GM12878 (cell line): ENCODE measurements around the gene ZDHHC14. TPM values are rescaled to one million over a fixed set of nuclear protein-coding genes. Genes with fewer than 3 reads are reported as not detected.

Source experiments
- ATAC-seq: fragments of 200-7000 bp; cut with Tn5 transposase; 3 replicates; pipeline ENCODE4 v1.9.1; 2020; ENCODE audit warnings: mild to moderate bottlenecking, moderate library complexity
- BruUV-seq: library from RNA; stranded (reverse); fragments of 400-500 nt; replicated peaks from 2 replicates; lab custom pipeline; 2021; lab: Mats Ljungman, UMichigan
- CTCF ChIA-PET: fragments of 300-600 bp; sonication (Branson Sonifier 250); formaldehyde crosslinking; extraction: SDS; loops from one replicate; lab custom pipeline; 2021; ENCODE audit warnings: inconsistent platforms; lab: Yijun Ruan, JAX
- POLR2A ChIA-PET: fragments of 350-600 bp; formaldehyde crosslinking; extraction: SDS; loops from one replicate; lab custom pipeline; 2021; ENCODE audit warnings: inconsistent platforms; lab: Charles Lee
- RAD21 ChIA-PET: fragments of 300-600 bp; sonication (Branson Sonifier 250); formaldehyde crosslinking; loops from one replicate; lab custom pipeline; 2023; ENCODE audit warnings: antibody characterized with exemption; ENCODE audit not compliant: unreplicated experiment; lab: Charles Lee
- SMC1A ChIA-PET: fragments of 300-600 bp; sonication (Branson Sonifier 250); formaldehyde crosslinking; loops from one replicate; lab custom pipeline; 2023; ENCODE audit not compliant: unreplicated experiment, uncharacterized antibody; lab: Charles Lee
- DNase-seq: peaks from one replicate; pipeline ENCODE4 v3.0.0-alpha.2; 2011; ENCODE audit warnings: low read depth, low spot score
- FAIRE-seq: peaks from 3 replicates; lab custom pipeline; 2011; peaks lifted over from hg19 to GRCh38; lab: Jason Lieb, UNC
- H2AFZ ChIP-seq: 2 replicates; pipeline ENCODE4 v1.6.0; 2011; ENCODE audit warnings: low read depth, low read length, control low read depth; ENCODE audit not compliant: control insufficient read depth
- H3K27ac ChIP-seq: 2 replicates; pipeline ENCODE4 v1.5.1; 2011; ENCODE audit warnings: control low read depth; ENCODE audit not compliant: control insufficient read depth, insufficient read depth
- H3K27me3 ChIP-seq, 2 experiments: replicated peaks in 1 of 2; 2 replicates each; pipeline versions ENCODE4 v1.6.0 to v1.6.1; 2011; ENCODE audit warnings: low read length in 1 of 2; ENCODE audit not compliant: control insufficient read depth in 2 of 2, insufficient read depth in 2 of 2
- H3K36me3 ChIP-seq, 2 experiments: 2 replicates each; pipeline ENCODE4 v1.5.1; 2011; ENCODE audit warnings: low read length in 1 of 2; ENCODE audit not compliant: control insufficient read depth in 2 of 2, insufficient read depth in 2 of 2
- H3K4me1 ChIP-seq: 2 replicates; pipeline ENCODE4 v1.6.1; 2011; ENCODE audit warnings: mild to moderate bottlenecking, low read length, moderate library complexity, mixed read lengths; ENCODE audit not compliant: control insufficient read depth, insufficient read depth
- H3K4me2 ChIP-seq: 2 replicates; pipeline ENCODE4 v1.6.0; 2011; ENCODE audit warnings: control low read depth; ENCODE audit not compliant: control insufficient read depth, insufficient read depth
- H3K4me3 ChIP-seq: fragments of 200-600 bp; sonication (generic); 2 replicates; pipeline ENCODE4 v1.5.1; 2016
- H3K79me2 ChIP-seq: 2 replicates; pipeline ENCODE4 v1.6.0; 2011; ENCODE audit warnings: low read length; ENCODE audit not compliant: control insufficient read depth, insufficient read depth
- H3K9ac ChIP-seq: 2 replicates; pipeline ENCODE4 v1.8.0; 2011; ENCODE audit warnings: low read length, control low read depth, mixed read lengths; ENCODE audit not compliant: control insufficient read depth, insufficient read depth
- H3K9me3 ChIP-seq: replicated peaks from 3 replicates; pipeline ENCODE4 v1.5.1; 2011; ENCODE audit warnings: mild to moderate bottlenecking, low read length; ENCODE audit not compliant: control insufficient read depth, insufficient read depth
- H4K20me1 ChIP-seq: 2 replicates; pipeline ENCODE4 v1.6.0; 2011; ENCODE audit not compliant: control insufficient read depth, insufficient read depth
- ATF7 ChIP-seq: fragments of 450-650 bp; IDR thresholded peaks from 2 replicates; pipeline ENCODE4 v1.6.1; 2016; ENCODE audit warnings: low read depth, mild to moderate bottlenecking
- CBFB ChIP-seq: IDR thresholded peaks from 2 replicates; pipeline ENCODE4 v1.6.1; 2016; ENCODE audit warnings: antibody characterized with exemption, low read depth
- CBX3 ChIP-seq: fragments of 200-600 bp; sonication (generic); IDR thresholded peaks from 2 replicates; pipeline ENCODE4 v1.6.1; 2016; ENCODE audit warnings: low read depth, borderline replicate concordance
- CEBPZ ChIP-seq: fragments of 150-350 bp; IDR thresholded peaks from 2 replicates; pipeline ENCODE4 v1.6.1; 2016; ENCODE audit warnings: low read depth, low read length
- E2F4 ChIP-seq: IDR thresholded peaks from 2 replicates; pipeline ENCODE4 v1.6.1; 2012; ENCODE audit warnings: low read depth, low read length, improper control_type of control experiment
- EED ChIP-seq: sonication (generic); IDR thresholded peaks from 2 replicates; pipeline ENCODE4 v1.6.1; 2016; ENCODE audit warnings: antibody characterized with exemption, low read depth
- GATAD2B ChIP-seq: fragments of 450-650 bp; conservative IDR thresholded peaks from 2 replicates; pipeline ENCODE4 v1.6.1; 2017; ENCODE audit warnings: low read depth, mild to moderate bottlenecking, moderate library complexity
- PKNOX1 ChIP-seq: fragments of 450-650 bp; IDR thresholded peaks from 2 replicates; pipeline ENCODE4 v1.6.1; 2016; ENCODE audit warnings: mild to moderate bottlenecking
- POLR2AphosphoS5 ChIP-seq: IDR thresholded peaks from 2 replicates; pipeline ENCODE4 v1.6.1; 2011; ENCODE audit warnings: mild to moderate bottlenecking, low read length, inconsistent platforms
- RAD21 ChIP-seq: IDR thresholded peaks from 2 replicates; pipeline ENCODE4 v1.6.1; 2011; ENCODE audit warnings: mild to moderate bottlenecking, low read depth, low read length, moderate library complexity; ENCODE audit not compliant: insufficient read depth
- SIX5 ChIP-seq: IDR thresholded peaks from 2 replicates; pipeline ENCODE4 v1.6.1; 2011; ENCODE audit warnings: mild to moderate bottlenecking, low read depth, low read length, moderate library complexity; ENCODE audit not compliant: severe bottlenecking
- SREBF1 ChIP-seq: IDR thresholded peaks from 2 replicates; pipeline ENCODE4 v1.6.1; 2012; ENCODE audit warnings: mild to moderate bottlenecking, low read length
- TBL1XR1 ChIP-seq: IDR thresholded peaks from 2 replicates; pipeline ENCODE4 v1.6.1; 2012; ENCODE audit warnings: low read depth, low read length, improper control_type of control experiment
- USF2 ChIP-seq: IDR thresholded peaks from 2 replicates; pipeline ENCODE4 v1.6.1; 2011; ENCODE audit warnings: low read depth, low read length, improper control_type of control experiment, borderline replicate concordance
- WRNIP1 ChIP-seq: IDR thresholded peaks from 2 replicates; pipeline ENCODE4 v1.6.1; 2011; ENCODE audit warnings: low read depth, low read length, improper control_type of control experiment, borderline replicate concordance
- ZNF24 ChIP-seq: fragments of 450-650 bp; IDR thresholded peaks from 2 replicates; pipeline ENCODE4 v1.6.1; 2017; ENCODE audit warnings: antibody characterized with exemption, mild to moderate bottlenecking
- WGBS: methylation state at CpG from one replicate; pipeline ENCODE4 v1.1.6; 2016; ENCODE audit warnings: low lambda C conversion rate; ENCODE audit not compliant: insufficient replicate concordance, insufficient coverage; ENCODE audit errors: missing lambda C conversion rate; 5-methylcytosine and 5-hydroxymethylcytosine counted together
- in situ Hi-C: fragments of 300-500 bp; cut with MboI; formaldehyde crosslinking; loops from 9 replicates; pipeline ENCODE4 v1.14.3; 2018; ENCODE audit warnings: mixed read lengths
- intact Hi-C: fragments of 100-400 bp; cut with micrococcal nuclease; formaldehyde crosslinking; loops from one replicate; pipeline ENCODE4 v1.14.2; 2022; ENCODE audit not compliant: unreplicated experiment
- polyA plus RNA-seq, 11 experiments: library from polyadenylated mRNA; depleted of rRNA in 4 of 11; unstranded in 6 of 11; stranded (reverse) in 5 of 11; fragments of >200 nt; fragmentation: Nextera tagmentation in 4 of 11; fragmentation: Illumina TruSeq in 1 of 11; extraction: Ambion mirVana in 4 of 11; extraction: Trizol in 1 of 11; gene quantifications; 1 replicate in 1 of 11; 2 replicates in 10 of 11; pipeline versions ENCODE4 v1.2.1 to v1.2.3, GENCODE V29; 2011 to 2016; ENCODE audit warnings: inconsistent platforms in 2 of 11, missing spikeins in 2 of 11, low read depth in 1 of 11
- total RNA-seq, 4 experiments: library from RNA; depleted of rRNA in 3 of 4; stranded (reverse); fragments of >200 nt in 3 of 4; fragmentation: Illumina TruSeq in 1 of 4; extraction: Trizol in 1 of 4; gene quantifications; 2 replicates each; pipeline versions ENCODE4 v1.2.1 to v1.2.3, GENCODE V29; 2013 to 2021

The ZDHHC14 gene
- total and polyA plus RNA-seq, 10 of the 15 experiments (the other 5 are each of a cell fraction or from before 2014, with no cell fraction given), result 0.15 to 16.0 (median 0.76) TPM; not detected in 1

- Histone ChIP-seq H2AFZ (no peak overlapping the region), H3K4me1 (no peaks in the 10 kb centered on the region), H3K9ac (no peak overlapping the region), H3K36me3 (no peaks in the 10 kb centered on the region; a peak in 2 of 4 replicates), H3K27me3 (no peaks in the 10 kb centered on the region), H3K9me3 (no peaks in the 10 kb centered on the region), H3K4me3 (no peak overlapping the region), H4K20me1 (no peaks in the 10 kb centered on the region), H3K27ac (no peak overlapping the region), H3K4me2 (no peak overlapping the region), H3K79me2 (no peaks in the 10 kb centered on the region)
- ATAC-seq (no peak), FAIRE-seq (no peak), DNase-seq (no peak)
- CTCF ChIA-PET, result no interaction called here
- POLR2A ChIA-PET, result no interaction called here
- no peak for TF ChIP-seq RAD21
- no peak for TF ChIP-seq PKNOX1
- no peak for TF ChIP-seq WRNIP1
- TF ChIP-seq SREBF1, result no peak
- TF ChIP-seq SIX5, result no peak
- no peak for TF ChIP-seq CEBPZ
- TF ChIP-seq POLR2AphosphoS5, result no peak
- TF ChIP-seq TBL1XR1, result no peak
- TF ChIP-seq CBX3, result no peak
- TF ChIP-seq EED, result no peak
- TF ChIP-seq USF2, result no peak
- TF ChIP-seq ATF7, result no peak
- no peak for TF ChIP-seq GATAD2B
- no peak for TF ChIP-seq ZNF24
- TF ChIP-seq E2F4, result no peak
- no peak for TF ChIP-seq CBFB
- SMC1A ChIA-PET, result no interaction called here
- intact Hi-C loops (no loop called here), in situ Hi-C loops (no loop called here)
- no TSS peak for BruUV-seq
- WGBS, result 48% methylated on average over 7 of the region's 7 CpGs
- RAD21 ChIA-PET, result no interaction called here
Observed at GRCh38 chr6:157427969-157428368, 47.0 kb downstream of the ZDHHC14 start.
